Activated CD4-positive, alpha-beta T cell treated with anti-CD3 and anti-CD28 coated beads, Interleukin-2, amount 10 ng/mL, durations not matched to agents 7 days and 5 days (primary cell): ENCODE measurements around the gene SASH3. TPM values are rescaled to one million over a fixed set of nuclear protein-coding genes. Genes with fewer than 3 reads are reported as not detected.
A peak's percentile ranks its signal among the peaks of the same experiment; 100 is the strongest.

Experiments used
- CTCF ChIA-PET: fragments of 350-600 bp; sonication (Branson Sonifier 250); formaldehyde crosslinking; loops from one replicate; lab custom pipeline; 2021; ENCODE audit warnings: antibody characterized with exemption; lab: Charles Lee
- POLR2A ChIA-PET: fragments of 350-600 bp; sonication (Branson Sonifier 250); formaldehyde crosslinking; loops from one replicate; lab custom pipeline; 2021; ENCODE audit warnings: antibody characterized with exemption; lab: Charles Lee
- DNase-seq: peaks from one replicate; pipeline ENCODE4 v3.0.0-alpha.2; 2020
- H3K27ac Mint-ChIP-seq: one replicate; pipeline ENCODE4 v1.8.0; 2021; ENCODE audit warnings: mild to moderate bottlenecking, moderate library complexity, mixed read lengths
- H3K27me3 Mint-ChIP-seq: one replicate; pipeline ENCODE4 v1.8.0; 2021; ENCODE audit warnings: mixed read lengths
- H3K36me3 Mint-ChIP-seq: one replicate; pipeline ENCODE4 v1.8.0; 2021; ENCODE audit warnings: low read depth, mixed read lengths
- H3K4me1 Mint-ChIP-seq: one replicate; pipeline ENCODE4 v1.8.0; 2021; ENCODE audit warnings: mixed read lengths
- H3K4me3 Mint-ChIP-seq: one replicate; pipeline ENCODE4 v1.8.0; 2021; ENCODE audit warnings: mild to moderate bottlenecking, moderate library complexity, mixed read lengths
- H3K9me3 Mint-ChIP-seq: one replicate; pipeline ENCODE4 v1.8.0; 2021; ENCODE audit warnings: mixed read lengths
- total RNA-seq, 2 experiments: library from RNA; stranded (reverse); gene quantifications; one replicate each; pipeline ENCODE4 v1.2.3, GENCODE V29; 2021

Gene SASH3
- total RNA-seq, 2 experiments from 2014 or later: 254 to 264 TPM

DNA sequence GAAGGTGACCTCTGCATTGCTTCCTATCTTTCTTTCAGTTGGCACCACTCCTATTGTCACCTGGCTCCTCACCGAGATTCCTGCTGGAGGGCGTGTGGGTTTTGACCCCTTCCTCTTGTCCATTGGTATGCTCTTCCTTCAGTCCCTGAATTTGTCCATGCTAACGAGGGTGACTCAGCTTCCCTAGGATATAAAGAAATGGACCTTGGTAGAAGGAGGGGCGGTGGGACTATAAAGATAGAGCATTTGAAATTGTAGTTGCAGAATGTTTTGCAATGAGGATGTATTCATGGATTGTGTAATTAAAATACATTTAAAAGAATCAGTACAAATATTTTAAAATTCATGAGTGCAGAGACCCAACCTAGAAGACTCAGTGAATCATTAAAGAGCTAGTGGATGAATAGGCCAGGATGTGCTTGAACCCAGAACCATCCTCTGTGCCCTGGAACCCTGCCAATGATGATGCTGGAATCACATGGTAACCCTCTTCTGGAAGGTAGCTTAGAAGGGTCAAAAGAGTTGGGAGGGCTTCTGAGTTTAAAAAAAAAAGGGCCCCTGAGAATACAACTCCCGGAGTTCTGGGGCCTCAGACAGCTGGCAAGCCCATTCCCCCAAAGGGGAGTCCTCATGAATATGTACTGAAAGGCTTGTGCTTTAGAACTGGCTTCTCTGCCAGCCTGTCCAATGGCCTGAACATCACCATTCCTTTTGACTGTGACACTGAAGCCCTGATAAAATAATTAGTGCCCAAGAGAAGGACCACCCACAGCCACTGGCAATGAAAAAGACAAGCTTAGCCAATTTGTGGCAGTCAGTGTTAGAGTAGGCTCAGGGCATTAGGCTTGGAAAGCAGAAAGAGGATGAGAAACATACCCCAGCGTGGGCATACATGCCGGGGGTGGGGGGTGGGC, 32.9 kb upstream of the SASH3 start:
- no peak overlapping the region for H3K4me3 Mint-ChIP-seq
- no peaks in the 10 kb centered on the region for H3K9me3 Mint-ChIP-seq
- no peak for DNase-seq
- H3K4me1 Mint-ChIP-seq: peaks cover 50% of the 10 kb centered on the region
- no peaks in the 10 kb centered on the region for H3K36me3 Mint-ChIP-seq
- ChIA-PET CTCF (interaction anchor here (0.8 to 1.8 kb wide), 5 partner anchors 9 to 37 kb away, joined by 3 to 5 read pairs (median 4); partner anchors contain the start of gene SASH3), POLR2A (no interaction called here)
- H3K27me3 Mint-ChIP-seq: no peaks in the 10 kb centered on the region
- H3K27ac Mint-ChIP-seq: no peak overlapping the region

DNA sequence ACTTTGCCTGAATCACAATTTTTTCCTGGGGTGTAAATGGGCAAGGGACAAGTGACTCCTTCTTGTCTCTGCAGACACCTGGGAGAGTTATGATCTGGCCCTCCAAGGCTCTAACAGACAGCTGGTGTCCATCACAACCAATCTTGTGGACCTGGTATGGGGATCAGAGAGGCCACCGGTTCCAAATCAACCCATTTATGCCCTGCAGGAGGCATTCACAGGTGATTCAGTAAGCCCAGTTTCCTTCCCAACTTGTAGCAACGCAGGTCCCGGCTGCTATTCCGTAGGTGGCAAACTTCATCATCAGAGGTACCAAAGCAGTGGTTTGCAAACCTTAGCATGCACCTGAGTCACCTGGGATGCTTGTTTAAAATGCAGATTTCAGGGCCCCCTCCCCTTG, 32.2 kb upstream of the SASH3 start:
- no peak for DNase-seq
- ChIA-PET CTCF (interaction anchor here (1.0 kb wide), 1 partner anchor 36 kb away, joined by 4 read pairs; no protein-coding TSS in a partner anchor), POLR2A (no interaction called here)
- H3K9me3 Mint-ChIP-seq: no peaks in the 10 kb centered on the region
- no peak overlapping the region for H3K27ac Mint-ChIP-seq
- H3K4me1 Mint-ChIP-seq: peaks cover 47% of the 10 kb centered on the region
- H3K27me3 Mint-ChIP-seq: no peaks in the 10 kb centered on the region
- H3K4me3 Mint-ChIP-seq: no peak overlapping the region
- H3K36me3 Mint-ChIP-seq: no peaks in the 10 kb centered on the region

DNA sequence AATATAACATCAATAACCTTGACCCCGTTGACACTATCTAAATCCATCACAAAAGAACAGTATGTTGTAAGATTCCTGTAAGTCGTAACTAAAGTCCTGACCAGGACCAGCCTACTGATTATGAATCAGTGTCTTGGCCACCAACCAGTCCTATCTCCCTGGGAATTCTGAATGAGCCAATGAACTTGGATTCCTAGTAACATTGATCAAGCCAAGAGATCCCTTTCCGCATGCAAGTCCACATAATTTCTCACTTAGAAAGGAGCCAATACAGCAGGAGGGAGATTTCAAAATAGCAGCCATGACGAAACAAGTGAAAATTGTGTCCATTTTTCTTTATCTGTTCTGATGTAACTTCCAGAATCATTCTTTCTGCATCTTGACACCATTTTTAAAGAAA, 31.4 kb upstream of the SASH3 start:
- ChIA-PET POLR2A (no interaction called here), CTCF (no interaction called here)
- Mint-ChIP-seq H3K36me3 (no peaks in the 10 kb centered on the region), H3K27me3 (no peaks in the 10 kb centered on the region), H3K4me1 (peaks cover 44% of the 10 kb centered on the region), H3K4me3 (no peak overlapping the region), H3K27ac (no peak overlapping the region), H3K9me3 (no peaks in the 10 kb centered on the region)
- no peak for DNase-seq

DNA sequence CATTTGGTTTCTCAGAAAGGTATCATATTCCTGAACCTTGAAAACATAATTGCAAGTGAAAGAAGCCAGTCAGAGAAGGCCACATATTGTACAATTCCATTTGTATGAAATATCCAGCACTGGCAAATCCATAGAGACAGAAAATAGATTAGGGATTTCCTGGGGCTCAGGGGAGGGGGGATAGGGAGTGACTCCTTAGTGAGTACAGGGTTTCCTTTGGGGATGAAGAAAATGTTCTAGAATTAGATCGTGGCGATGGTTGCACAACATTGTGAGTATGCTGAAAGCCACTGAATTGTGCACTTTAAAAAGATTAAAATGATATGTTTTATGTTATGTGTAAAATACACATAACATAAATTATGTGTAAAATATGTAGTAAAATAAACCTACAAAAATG, 30.7 kb upstream of the SASH3 start:
- H3K27me3 Mint-ChIP-seq: no peaks in the 10 kb centered on the region
- peaks cover 44% of the 10 kb centered on the region for H3K4me1 Mint-ChIP-seq
- no peak overlapping the region for H3K27ac Mint-ChIP-seq
- no peaks in the 10 kb centered on the region for H3K9me3 Mint-ChIP-seq
- no peaks in the 10 kb centered on the region for H3K36me3 Mint-ChIP-seq
- no peak for DNase-seq
- POLR2A ChIA-PET: no interaction called here
- CTCF ChIA-PET: no interaction called here
- no peak overlapping the region for H3K4me3 Mint-ChIP-seq

DNA sequence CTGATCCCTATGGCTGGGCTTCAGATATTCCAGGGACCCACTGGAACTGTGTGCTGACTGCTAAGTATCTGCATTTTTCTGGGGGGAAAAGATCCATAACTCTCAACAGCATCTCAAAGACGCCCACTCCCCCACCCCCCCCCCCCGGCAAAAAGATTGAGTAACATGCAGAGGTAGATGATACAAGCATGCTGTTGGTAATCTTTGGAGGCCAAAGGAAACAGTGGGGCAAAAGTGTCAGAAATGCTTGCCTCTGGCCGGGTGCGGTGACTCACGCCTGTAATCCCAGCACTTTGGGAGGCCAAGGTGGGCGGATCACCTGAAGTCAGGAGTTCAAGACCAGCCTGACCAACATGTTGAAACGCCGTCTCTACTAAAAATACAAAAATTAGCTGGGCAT, 28.8 kb upstream of the SASH3 start:
- peaks cover 41% of the 10 kb centered on the region for H3K4me1 Mint-ChIP-seq
- H3K9me3 Mint-ChIP-seq: no peaks in the 10 kb centered on the region
- no peaks in the 10 kb centered on the region for H3K36me3 Mint-ChIP-seq
- no peaks in the 10 kb centered on the region for H3K27me3 Mint-ChIP-seq
- ChIA-PET POLR2A (no interaction called here), CTCF (no interaction called here)
- H3K4me3 Mint-ChIP-seq: no peak overlapping the region
- no peak for DNase-seq
- no peak overlapping the region for H3K27ac Mint-ChIP-seq

DNA sequence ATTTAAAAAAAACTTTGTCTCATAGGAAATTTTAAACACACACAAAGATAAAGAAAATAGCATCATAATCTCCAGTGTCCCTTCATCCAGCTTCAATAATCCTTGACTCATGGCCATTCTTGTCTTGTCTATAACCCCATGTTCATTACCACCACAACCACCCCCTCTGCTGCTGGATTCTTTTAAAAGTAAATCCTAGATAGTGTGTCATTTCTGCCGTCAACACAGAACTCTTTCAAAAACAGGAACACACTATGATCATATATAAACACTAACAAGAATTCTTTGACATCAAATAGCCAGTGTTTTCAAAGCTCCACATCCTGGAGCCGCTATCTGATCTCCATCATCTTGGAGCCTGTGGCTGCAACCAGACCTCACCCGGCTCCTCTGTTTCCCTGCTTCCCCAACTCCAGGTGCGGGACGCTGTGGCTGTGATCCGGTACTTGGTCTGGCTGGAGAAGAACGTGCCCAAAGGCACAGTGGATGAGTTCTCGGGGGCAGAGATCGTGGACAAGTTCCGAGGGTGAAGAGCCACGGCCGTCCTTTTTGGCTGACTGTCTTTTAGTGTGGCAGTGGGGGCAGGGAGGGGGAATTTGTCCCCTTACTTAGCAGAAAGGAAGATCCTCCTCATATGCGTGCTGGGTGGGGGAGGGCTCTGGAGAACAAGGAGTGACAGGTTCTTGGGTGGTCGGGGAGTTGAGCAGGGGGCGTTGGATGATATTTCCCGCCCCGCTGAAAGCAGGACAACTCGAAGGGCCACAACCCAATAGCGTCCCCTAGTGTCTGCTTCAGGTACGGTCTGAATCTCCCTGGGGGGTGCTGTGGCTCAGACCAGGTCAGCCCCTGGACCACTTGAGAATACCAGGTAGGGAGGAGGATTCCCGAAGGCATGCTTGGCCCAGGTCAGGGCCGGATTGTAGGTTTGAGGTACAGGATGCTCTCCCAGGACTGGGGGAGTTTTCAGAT, 25.4 kb upstream of the SASH3 start:
- Mint-ChIP-seq H3K9me3 (no peaks in the 10 kb centered on the region), H3K27me3 (no peaks in the 10 kb centered on the region), H3K36me3 (no peaks in the 10 kb centered on the region), H3K4me1 (peaks cover 59% of the 10 kb centered on the region), H3K27ac (peak overlapping the region; percentile 90), H3K4me3 (peak overlapping the region; percentile 4)
- ChIA-PET CTCF (interaction anchor here (0.6 to 2.0 kb wide), 9 partner anchors 11 to 150 kb away, joined by 3 to 4 read pairs (median 3); no protein-coding TSS in a partner anchor), POLR2A (interaction anchor here (0.6 kb wide), 1 partner anchor 24 kb away, joined by 3 read pairs; no protein-coding TSS in a partner anchor)
- no peak for DNase-seq

DNA sequence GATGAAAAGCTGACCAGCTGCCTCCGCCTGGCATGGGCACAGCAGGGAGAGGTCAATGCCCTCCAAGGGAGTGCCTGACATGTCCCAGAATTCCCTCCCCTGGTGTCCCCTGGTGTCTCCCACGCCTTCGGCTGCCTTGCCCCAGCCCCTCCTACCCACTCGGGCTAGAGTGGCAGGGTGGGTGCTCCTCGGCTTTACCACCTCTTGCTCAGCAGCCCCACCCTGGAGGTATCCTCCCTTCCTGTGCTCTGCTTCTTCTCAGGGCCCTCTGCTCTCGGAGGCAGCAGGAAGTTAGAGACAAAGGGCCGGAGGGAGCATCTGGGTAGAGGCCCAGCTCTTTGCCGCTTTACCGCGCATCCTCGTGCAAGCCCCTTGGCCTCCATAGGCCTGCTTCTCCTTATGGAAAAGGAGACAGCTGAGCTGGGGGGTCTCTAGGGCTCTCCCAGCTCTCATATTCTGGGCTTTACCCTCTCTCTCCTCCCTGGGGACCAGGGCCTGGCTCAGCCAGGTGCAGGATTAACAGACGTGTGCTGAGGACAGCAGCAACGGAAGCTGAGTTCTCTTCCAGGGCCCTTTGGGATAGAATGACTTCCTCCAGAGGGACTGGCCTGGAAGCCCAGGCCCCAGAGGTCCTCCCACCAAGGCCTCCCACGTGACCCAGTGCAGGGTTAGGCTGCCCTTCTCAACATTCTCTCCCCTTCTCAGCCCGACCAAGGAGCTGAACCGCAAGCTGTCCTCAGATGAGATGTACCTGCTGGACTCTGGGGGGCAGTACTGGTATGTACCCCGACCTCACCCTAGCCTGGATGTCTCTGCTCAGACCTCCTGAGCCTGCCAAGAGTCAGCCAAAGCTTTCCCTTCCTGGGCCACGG, 23.7 kb upstream of the SASH3 start:
- DNase-seq: peak; percentile 49
- Mint-ChIP-seq H3K9me3 (no peaks in the 10 kb centered on the region), H3K27ac (peak overlapping the region; percentile 90), H3K27me3 (no peaks in the 10 kb centered on the region), H3K4me1 (peaks cover 76% of the 10 kb centered on the region), H3K36me3 (no peaks in the 10 kb centered on the region), H3K4me3 (peak overlapping the region; percentile 64)
- POLR2A ChIA-PET: interaction anchor here (1.4 kb wide), 1 partner anchor 25 kb away, joined by 7 read pairs; no protein-coding TSS in a partner anchor
- CTCF ChIA-PET: interaction anchor here (0.8 to 2.0 kb wide), 7 partner anchors 10 to 78 kb away, joined by 3 to 9 read pairs (median 4); partner anchors contain the start of gene SASH3

DNA sequence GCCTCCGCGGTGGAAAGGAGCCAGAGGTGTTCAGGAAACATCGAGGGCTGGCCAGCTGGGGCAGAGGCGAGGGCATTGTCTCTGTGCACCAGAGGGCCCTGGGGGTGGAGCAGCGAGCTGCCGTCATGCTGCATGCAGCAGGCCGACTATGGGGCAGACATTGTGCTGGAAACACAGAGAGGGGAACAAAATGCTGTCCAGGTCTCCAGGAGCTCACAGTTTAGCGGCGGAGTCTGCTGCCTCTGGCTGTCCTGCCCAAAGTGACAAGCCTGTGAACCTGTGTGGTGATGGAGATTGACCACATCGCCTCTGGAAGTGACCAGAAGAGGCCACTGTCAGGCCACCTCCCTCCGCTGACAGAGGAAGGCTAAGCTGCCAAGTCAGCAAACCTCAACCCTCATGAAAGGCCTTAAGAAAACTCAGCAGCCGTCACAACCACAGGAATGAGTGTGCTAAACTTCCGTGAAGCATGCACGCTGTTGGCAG, 20.1 kb upstream of the SASH3 start:
- H3K36me3 Mint-ChIP-seq: peaks cover 7% of the 10 kb centered on the region
- peaks cover 72% of the 10 kb centered on the region for H3K4me1 Mint-ChIP-seq
- CTCF ChIA-PET: interaction anchor here (0.8 to 2.3 kb wide), 8 partner anchors 9 to 23 kb away, joined by 3 to 12 read pairs (median 5); partner anchors contain the start of gene SASH3
- peak overlapping the region; percentile 90 for H3K27ac Mint-ChIP-seq
- H3K9me3 Mint-ChIP-seq: no peaks in the 10 kb centered on the region
- POLR2A ChIA-PET: interaction anchor here (0.6 to 1.5 kb wide), 3 partner anchors 20 to 73 kb away, joined by 3 to 4 read pairs (median 3); partner anchors contain the start of gene SASH3
- DNase-seq: peak; percentile 68
- H3K27me3 Mint-ChIP-seq: no peaks in the 10 kb centered on the region
- H3K4me3 Mint-ChIP-seq: peak overlapping the region; percentile 31

DNA sequence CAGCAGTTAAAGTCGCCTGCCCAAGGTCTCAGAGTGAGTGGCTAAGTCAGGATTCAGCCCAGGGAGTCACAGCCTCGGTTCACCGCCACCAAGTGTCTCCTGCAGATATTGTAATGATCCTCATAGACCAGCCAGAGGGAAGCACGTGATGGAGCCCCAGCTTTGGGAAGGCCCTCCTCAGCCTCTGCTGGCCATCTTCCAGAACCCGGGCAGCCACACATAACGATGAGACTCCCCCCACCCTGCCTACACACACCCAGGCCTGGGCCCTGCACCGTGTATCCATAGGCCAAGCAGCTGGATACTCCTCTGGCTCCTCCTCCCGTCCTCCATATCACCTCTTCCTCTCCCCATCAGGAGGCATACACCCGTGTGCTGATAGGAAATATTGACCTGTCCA, 19.6 kb upstream of the SASH3 start:
- H3K4me3 Mint-ChIP-seq: peak overlapping the region; percentile 31
- ChIA-PET POLR2A (interaction anchor here (0.6 to 1.5 kb wide), 3 partner anchors 20 to 73 kb away, joined by 3 to 4 read pairs (median 3); partner anchors contain the start of gene SASH3), CTCF (interaction anchor here (1.0 to 2.3 kb wide), 8 partner anchors 8 to 25 kb away, joined by 3 to 12 read pairs (median 5); partner anchors contain the start of gene SASH3)
- H3K4me1 Mint-ChIP-seq: peaks cover 67% of the 10 kb centered on the region
- DNase-seq: no peak
- peaks cover 7% of the 10 kb centered on the region for H3K36me3 Mint-ChIP-seq
- no peaks in the 10 kb centered on the region for H3K27me3 Mint-ChIP-seq
- peak overlapping the region; percentile 90 for H3K27ac Mint-ChIP-seq
- no peaks in the 10 kb centered on the region for H3K9me3 Mint-ChIP-seq

DNA sequence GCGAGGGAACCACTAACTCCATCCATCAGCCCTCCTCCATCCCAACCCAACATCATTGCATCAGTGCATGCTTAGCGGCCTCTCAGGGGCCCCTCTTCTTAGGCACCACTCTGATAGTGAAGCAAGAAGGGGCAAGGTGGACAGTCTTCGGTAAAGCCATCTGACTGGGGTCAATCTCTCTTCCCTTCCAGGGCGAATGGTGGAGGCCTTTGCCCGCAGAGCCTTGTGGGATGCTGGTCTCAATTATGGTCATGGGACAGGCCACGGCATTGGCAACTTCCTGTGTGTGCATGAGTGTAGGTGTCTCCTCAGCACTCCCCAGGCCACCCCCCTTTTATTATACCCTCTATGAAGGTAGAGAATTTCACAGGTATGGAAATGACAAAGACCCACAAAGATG, 18.8 kb upstream of the SASH3 start:
- CTCF ChIA-PET: interaction anchor here (1.4 to 1.5 kb wide), 2 partner anchors 10 to 26 kb away, joined by 3 to 4 read pairs; no protein-coding TSS in a partner anchor
- Mint-ChIP-seq H3K9me3 (peaks cover 1% of the 10 kb centered on the region), H3K27ac (no peak overlapping the region), H3K27me3 (no peaks in the 10 kb centered on the region), H3K4me3 (no peak overlapping the region), H3K4me1 (peaks cover 63% of the 10 kb centered on the region), H3K36me3 (peaks cover 8% of the 10 kb centered on the region)
- DNase-seq: no peak
- POLR2A ChIA-PET: no interaction called here

DNA sequence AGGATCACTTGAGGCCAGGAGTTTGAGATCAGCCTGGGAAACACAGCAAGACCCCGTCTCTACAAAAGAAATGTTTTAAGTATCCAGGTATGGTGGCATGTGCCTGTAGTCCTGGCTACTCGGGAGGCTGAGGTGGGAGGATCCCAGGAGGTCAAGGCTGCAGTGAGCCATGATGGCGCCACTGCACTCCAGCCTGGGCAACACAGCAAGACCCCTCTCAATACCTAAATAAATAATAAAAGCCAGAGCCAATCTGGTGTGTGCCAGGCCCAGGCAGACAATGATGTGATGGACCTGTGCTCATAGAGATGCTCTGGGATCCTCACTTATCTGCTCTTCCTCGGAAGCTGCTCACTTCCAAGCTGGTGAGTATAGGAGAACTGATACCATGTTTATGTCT, 18.2 kb upstream of the SASH3 start:
- Mint-ChIP-seq H3K36me3 (peaks cover 11% of the 10 kb centered on the region), H3K9me3 (peaks cover 2% of the 10 kb centered on the region), H3K27me3 (no peaks in the 10 kb centered on the region), H3K4me3 (no peak overlapping the region), H3K27ac (no peak overlapping the region), H3K4me1 (peaks cover 62% of the 10 kb centered on the region)
- ChIA-PET CTCF (interaction anchor here (1.1 to 1.4 kb wide), 2 partner anchors 22 to 26 kb away, joined by 3 read pairs; no protein-coding TSS in a partner anchor), POLR2A (no interaction called here)
- DNase-seq: no peak
